GM19099 (cell line): ENCODE data around the gene ELN.

ENCODE experiments used
- POLR2A ChIP-seq: IDR thresholded peaks from 3 replicates; pipeline ENCODE4 v1.6.1; 2011; ENCODE audit warnings: low read depth; ENCODE audit not compliant: insufficient read length; ENCODE audit errors: extremely low read depth

The ELN gene

DNA sequence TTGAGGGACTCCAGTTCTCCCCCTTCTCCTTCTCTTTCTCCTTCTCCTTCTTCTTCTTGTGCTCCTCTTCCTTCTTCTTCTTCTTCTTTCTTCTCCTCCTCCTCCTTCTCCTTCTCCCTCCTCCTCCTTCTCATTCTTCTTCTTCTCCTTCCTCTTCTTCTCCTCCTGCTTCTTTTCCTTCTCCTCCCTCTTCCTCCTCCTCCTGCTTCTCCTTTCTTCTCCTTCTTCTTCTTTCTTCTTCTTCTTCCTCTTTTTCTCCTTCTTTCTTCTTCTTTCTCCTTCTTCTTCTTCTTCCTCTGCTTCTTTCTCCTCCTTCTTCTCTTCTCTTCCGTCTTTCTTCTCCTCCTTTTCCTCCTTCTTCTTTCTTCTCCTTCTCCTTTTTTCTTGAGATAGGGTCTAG is 30.0 kb downstream of the ELN start:
- TF ChIP-seq POLR2A = no peak

- TF ChIP-seq POLR2A = no peak
These were observed 30.5 kb downstream of the ELN start for GRCh38 chr7:74058486-74058885.

GRCh38 chr7:74059037-74059436 is 31.1 kb downstream of the ELN start:
- TF ChIP-seq POLR2A = no peak

DNA sequence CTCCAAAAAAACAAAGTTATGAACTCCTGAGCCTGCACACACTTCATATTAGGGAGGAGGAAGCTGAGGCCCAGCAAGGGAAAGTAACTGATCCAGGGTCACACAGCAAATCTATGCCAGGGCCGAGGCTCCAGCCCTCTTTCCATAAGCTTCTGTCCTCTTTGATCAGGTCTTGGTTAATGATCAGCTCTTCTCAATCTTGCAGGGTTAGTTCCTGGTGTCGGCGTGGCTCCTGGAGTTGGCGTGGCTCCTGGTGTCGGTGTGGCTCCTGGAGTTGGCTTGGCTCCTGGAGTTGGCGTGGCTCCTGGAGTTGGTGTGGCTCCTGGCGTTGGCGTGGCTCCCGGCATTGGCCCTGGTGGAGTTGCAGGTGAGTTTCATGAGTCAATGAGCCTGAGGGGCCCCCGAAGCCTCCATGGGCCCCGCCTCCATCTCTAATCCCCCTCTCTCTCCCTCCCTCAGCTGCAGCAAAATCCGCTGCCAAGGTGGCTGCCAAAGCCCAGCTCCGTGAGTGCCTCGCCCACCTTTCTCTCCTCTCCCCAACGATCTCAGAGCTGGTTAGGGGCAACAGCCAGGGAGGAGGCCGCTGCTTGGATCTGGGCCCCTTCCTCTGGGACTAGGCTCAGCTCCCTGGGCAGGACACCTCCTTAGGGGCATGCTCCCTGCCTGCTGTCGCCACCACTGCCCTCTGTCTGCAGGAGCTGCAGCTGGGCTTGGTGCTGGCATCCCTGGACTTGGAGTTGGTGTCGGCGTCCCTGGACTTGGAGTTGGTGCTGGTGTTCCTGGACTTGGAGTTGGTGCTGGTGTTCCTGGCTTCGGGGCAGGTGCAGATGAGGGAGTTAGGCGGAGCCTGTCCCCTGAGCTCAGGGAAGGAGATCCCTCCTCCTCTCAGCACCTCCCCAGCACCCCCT is 32.0 kb downstream of the ELN start:
- TF ChIP-seq POLR2A = no peak

DNA sequence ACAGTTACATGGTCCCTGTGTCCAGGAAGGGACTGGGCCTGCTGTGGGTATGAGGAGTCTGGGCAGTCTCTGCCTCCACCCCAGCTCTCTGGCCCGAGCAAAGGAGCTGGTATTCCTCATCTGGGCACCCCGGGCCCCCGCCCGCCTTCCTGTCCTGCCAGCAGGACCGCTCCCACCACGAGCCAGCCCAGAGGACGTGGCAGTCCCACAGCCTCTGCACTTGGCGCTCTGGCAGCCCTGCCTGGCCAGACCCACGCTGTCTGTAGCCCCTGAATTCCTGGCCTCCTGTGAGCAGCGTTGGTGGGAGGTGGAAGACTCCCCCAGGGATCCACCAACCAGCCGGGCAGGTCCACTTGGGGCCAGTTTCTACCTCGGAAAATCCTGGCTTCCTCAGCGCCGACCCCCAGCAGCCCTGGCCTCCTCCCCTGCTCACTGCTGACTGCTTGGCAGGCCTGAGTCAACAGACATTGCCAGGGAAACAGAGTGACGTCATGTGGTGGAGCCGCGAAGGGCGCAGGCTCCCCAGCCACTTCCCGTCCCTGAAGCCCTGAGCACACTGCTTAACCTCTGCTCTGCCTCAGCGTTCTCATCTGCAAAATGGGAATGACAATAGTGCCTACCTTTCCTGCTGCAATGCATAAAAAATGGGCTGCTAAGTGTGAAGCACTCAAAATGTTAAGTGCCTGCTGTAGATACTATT is 34.0 kb downstream of the ELN start:
- no peak for TF ChIP-seq POLR2A

DNA sequence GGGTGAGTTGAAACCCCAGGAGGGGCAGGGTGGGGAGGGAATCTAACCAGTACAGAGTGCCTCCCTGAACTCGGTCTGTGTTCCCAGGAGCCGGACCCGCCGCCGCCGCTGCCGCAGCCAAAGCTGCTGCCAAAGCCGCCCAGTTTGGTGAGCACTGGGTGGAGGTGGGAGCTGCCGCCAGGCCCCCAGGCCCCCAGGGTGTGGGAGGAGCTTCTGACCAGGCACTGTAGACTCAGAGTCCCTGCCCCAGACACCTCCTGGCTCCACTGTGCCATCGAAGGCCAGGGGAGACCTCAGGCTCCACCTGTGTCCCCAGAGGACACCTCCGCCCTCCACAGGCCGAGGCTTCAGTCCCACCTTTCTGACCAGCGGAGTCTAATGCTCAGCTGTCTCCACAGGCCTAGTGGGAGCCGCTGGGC is 35.3 kb downstream of the ELN start:
- no peak for TF ChIP-seq POLR2A

- no peak for TF ChIP-seq POLR2A
These were observed 35.7 kb downstream of the ELN start for GRCh38 chr7:74063646-74064045.

GRCh38 chr7:74064696-74065095 is 36.7 kb downstream of the ELN start:
- no peak for TF ChIP-seq POLR2A

- TF ChIP-seq POLR2A = no peak
These were observed 38.7 kb downstream of the ELN start for GRCh38 chr7:74066626-74067025.

GRCh38 chr7:74068378-74069085 is 40.6 kb downstream of the ELN start:
- TF ChIP-seq POLR2A = no peak

GRCh38 chr7:74069086-74069541 is 41.1 kb downstream of the ELN start:
- no peak for TF ChIP-seq POLR2A

- TF ChIP-seq POLR2A = no peak
These were observed 42.0 kb downstream of the ELN start for GRCh38 chr7:74069790-74070618.

DNA sequence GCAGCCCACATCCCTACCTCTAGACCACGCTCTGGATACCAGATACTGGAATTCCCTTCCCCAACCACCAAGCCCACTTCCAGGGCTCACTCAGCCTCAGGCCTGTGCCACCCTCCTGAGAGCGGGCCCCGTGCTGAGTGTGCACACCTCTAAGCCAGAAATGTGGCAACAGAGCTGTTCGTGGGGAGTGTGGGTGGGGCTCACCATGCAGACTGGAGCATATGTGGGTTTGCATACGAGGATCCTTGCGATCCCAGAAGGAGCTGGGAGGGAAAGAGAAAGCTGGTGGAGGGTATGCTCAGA is 42.6 kb downstream of the ELN start:
- TF ChIP-seq POLR2A = no peak

- no peak for TF ChIP-seq POLR2A
These were observed 43.1 kb downstream of the ELN start for GRCh38 chr7:74071121-74071520.

DNA sequence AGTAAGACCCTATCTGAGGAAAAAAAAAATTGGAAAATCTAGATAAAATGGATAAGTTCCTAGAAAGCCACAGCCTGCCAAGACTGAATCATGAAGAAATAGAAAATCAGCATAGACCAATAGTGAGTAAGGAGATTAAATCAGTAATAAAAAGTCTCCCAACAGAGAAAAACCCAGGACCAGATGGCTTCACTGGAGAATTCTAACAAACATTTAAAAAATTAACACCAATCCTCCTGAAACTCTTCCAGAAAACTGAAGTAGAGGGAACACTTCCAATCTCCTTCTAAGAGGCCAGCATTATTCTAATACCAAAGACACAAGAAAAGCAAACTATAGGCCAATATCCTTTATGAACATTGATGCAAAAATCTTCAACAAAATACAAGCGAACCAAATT is 46.8 kb downstream of the ELN start:
- TF ChIP-seq POLR2A = no peak
